CD1c-positive myeloid dendritic cell (primary cell): ENCODE measurements around the gene GBP7.
A peak's percentile ranks its signal among the peaks of the same experiment; 100 is the strongest.
"Not testable (repeated sequence)": the region's sequence is repeated elsewhere in the genome, so short reads cannot be mapped to it uniquely, and the experiment has no call there.

ENCODE experiments used
- DNase-seq: peaks from one replicate; pipeline ENCODE4 v3.0.0-alpha.2; 2016; ENCODE audit errors: extremely low spot score

Gene GBP7

GRCh38 chr1:89170170-89171066 lies 5.4 kb downstream of the GBP7 start:
- no peak for DNase-seq

GRCh38 chr1:89169166-89169565 lies 6.6 kb downstream of the GBP7 start:
- DNase-seq: no peak

GRCh38 chr1:89167590-89168230 lies 8.1 kb downstream of the GBP7 start:
- no peak for DNase-seq

GRCh38 chr1:89166705-89167104 lies 9.1 kb downstream of the GBP7 start:
- no peak for DNase-seq

- no peak for DNase-seq
These were observed 10.0 kb downstream of the GBP7 start for GRCh38 chr1:89165811-89166210.

- no peak for DNase-seq
These were observed 24.8 kb downstream of the GBP7 start for GRCh38 chr1:89151047-89151446.

GRCh38 chr1:89149976-89150375 lies 25.8 kb downstream of the GBP7 start:
- DNase-seq: no peak

- DNase-seq: no peak
These were observed 26.6 kb downstream of the GBP7 start for GRCh38 chr1:89149229-89149628.

- no peak for DNase-seq
These were observed 27.8 kb downstream of the GBP7 start for GRCh38 chr1:89147678-89148658.

GRCh38 chr1:89146721-89147120 lies 29.1 kb downstream of the GBP7 start:
- DNase-seq: no peak

GRCh38 chr1:89143484-89143883 lies 32.3 kb downstream of the GBP7 start:
- no peak for DNase-seq

GRCh38 chr1:89142160-89142559 lies 33.6 kb downstream of the GBP7 start:
- no peak for DNase-seq

GRCh38 chr1:89133747-89134146 lies 42.1 kb downstream of the GBP7 start:
- no peak for DNase-seq

- DNase-seq: no peak
These were observed 45.1 kb downstream of the GBP7 start for GRCh38 chr1:89130716-89131115.

GRCh38 chr1:89129911-89130310 lies 45.9 kb downstream of the GBP7 start:
- peak; percentile 29 for DNase-seq

GRCh38 chr1:89128003-89128458 lies 47.8 kb downstream of the GBP7 start:
- DNase-seq: not testable (repeated sequence)

GRCh38 chr1:89126602-89127565 lies 48.9 kb downstream of the GBP7 start:
- DNase-seq: peak; percentile 11

GRCh38 chr1:89125913-89126580 lies 49.8 kb downstream of the GBP7 start, which contains the start of gene GBP2:
GBP2 (minus strand) TSS chr1:89126114; CDS start chr1:89121966, 4,148 bp downstream.
- peak; percentile 73 for DNase-seq

- DNase-seq: no peak
These were observed 50.4 kb downstream of the GBP7 start for GRCh38 chr1:89125240-89125912.
